ENCODE results near the gene GRID1. TPM values are rescaled to one million over a fixed set of nuclear protein-coding genes. Genes with fewer than 3 reads are reported as not detected.

Gene GRID1
- total RNA-seq, 1 donor from 2014 or later: 0.12 TPM

GRCh38 chr10:86295791-86296190 is 70.8 kb downstream of the GRID1 start:
- DNase-seq (ENCODE audit: extremely low read depth, low read depth, low spot score): no peak

- no peak for DNase-seq (ENCODE audit: extremely low read depth, low read depth, low spot score)
Measured at GRCh38 chr10:86295351-86295750, 71.2 kb downstream of the GRID1 start.

GRCh38 chr10:86294346-86295265 is 72.0 kb downstream of the GRID1 start:
- no peak for DNase-seq (ENCODE audit: extremely low read depth, low read depth, low spot score)

- DNase-seq (ENCODE audit: extremely low read depth, low read depth, low spot score): no peak
Measured at GRCh38 chr10:86293396-86293791, 73.2 kb downstream of the GRID1 start.

- DNase-seq (ENCODE audit: extremely low read depth, low read depth, low spot score): no peak
Measured at GRCh38 chr10:86292462-86293395, 73.9 kb downstream of the GRID1 start.

- no peak for DNase-seq (ENCODE audit: extremely low read depth, low read depth, low spot score)
Measured at GRCh38 chr10:86291616-86292340, 74.8 kb downstream of the GRID1 start.

- no peak for DNase-seq (ENCODE audit: extremely low read depth, low read depth, low spot score)
Measured at GRCh38 chr10:86290933-86291615, 75.5 kb downstream of the GRID1 start.

- DNase-seq (ENCODE audit: extremely low read depth, low read depth, low spot score): no peak
Measured at GRCh38 chr10:86289577-86289868, 77.1 kb downstream of the GRID1 start.

- DNase-seq (ENCODE audit: extremely low read depth, low read depth, low spot score): no peak
Measured at GRCh38 chr10:86288695-86289576, 77.7 kb downstream of the GRID1 start.

GRCh38 chr10:86287966-86288579 is 78.5 kb downstream of the GRID1 start:
- DNase-seq (ENCODE audit: extremely low read depth, low read depth, low spot score): no peak

- DNase-seq (ENCODE audit: extremely low read depth, low read depth, low spot score): no peak
Measured at GRCh38 chr10:86287110-86287793, 79.3 kb downstream of the GRID1 start.

GRCh38 chr10:86286236-86287109 is 80.1 kb downstream of the GRID1 start:
- no peak for DNase-seq (ENCODE audit: extremely low read depth, low read depth, low spot score)

GRCh38 chr10:86285136-86285790 is 81.3 kb downstream of the GRID1 start:
- DNase-seq (ENCODE audit: extremely low read depth, low read depth, low spot score): no peak

- DNase-seq (ENCODE audit: extremely low read depth, low read depth, low spot score): no peak
Measured at GRCh38 chr10:86284355-86285105, 82.1 kb downstream of the GRID1 start.

GRCh38 chr10:86283466-86284287 is 82.9 kb downstream of the GRID1 start:
- no peak for DNase-seq (ENCODE audit: extremely low read depth, low read depth, low spot score)

All from glomerular endothelial cell (primary cell).